ENCODE measurements around the gene UBE2D2. TPM values are rescaled to one million over a fixed set of nuclear protein-coding genes. Genes with fewer than 3 reads are reported as not detected.

UBE2D2 gene
- polyA plus RNA-seq, 1 donor from 2014 or later = 118 TPM

- Histone ChIP-seq H3K79me2 (replicated peaks; ENCODE audit: insufficient read depth, low read length) (peaks cover 60% of the 10 kb centered on the region), H3K27ac (ENCODE audit: low read length) (peak overlapping the region; percentile 12), H3K36me3 (ENCODE audit: insufficient read depth, low read length) (no peaks in the 10 kb centered on the region), H4K20me1 (ENCODE audit: insufficient read depth) (no peaks in the 10 kb centered on the region), H3F3A (ENCODE audit: insufficient read depth, low read length, poor library complexity, severe bottlenecking) (no peaks in the 10 kb centered on the region), H2AFZ (ENCODE audit: low read depth, low read length) (no peak overlapping the region), H3K9me3 (ENCODE audit: low read length) (no peaks in the 10 kb centered on the region), H3K4me3 (ENCODE audit: low read length) (no peak overlapping the region), H3K9me2 (ENCODE audit: insufficient read depth, low read length) (no peaks in the 10 kb centered on the region), H3K9ac (ENCODE audit: low read length) (peak overlapping the region; percentile 34), H3K27me3 (ENCODE audit: insufficient read depth, low read depth, low read length) (peaks cover 9% of the 10 kb centered on the region), H3K4me2 (ENCODE audit: low read length) (no peak overlapping the region)
- TF ChIP-seq, protein P1, sequence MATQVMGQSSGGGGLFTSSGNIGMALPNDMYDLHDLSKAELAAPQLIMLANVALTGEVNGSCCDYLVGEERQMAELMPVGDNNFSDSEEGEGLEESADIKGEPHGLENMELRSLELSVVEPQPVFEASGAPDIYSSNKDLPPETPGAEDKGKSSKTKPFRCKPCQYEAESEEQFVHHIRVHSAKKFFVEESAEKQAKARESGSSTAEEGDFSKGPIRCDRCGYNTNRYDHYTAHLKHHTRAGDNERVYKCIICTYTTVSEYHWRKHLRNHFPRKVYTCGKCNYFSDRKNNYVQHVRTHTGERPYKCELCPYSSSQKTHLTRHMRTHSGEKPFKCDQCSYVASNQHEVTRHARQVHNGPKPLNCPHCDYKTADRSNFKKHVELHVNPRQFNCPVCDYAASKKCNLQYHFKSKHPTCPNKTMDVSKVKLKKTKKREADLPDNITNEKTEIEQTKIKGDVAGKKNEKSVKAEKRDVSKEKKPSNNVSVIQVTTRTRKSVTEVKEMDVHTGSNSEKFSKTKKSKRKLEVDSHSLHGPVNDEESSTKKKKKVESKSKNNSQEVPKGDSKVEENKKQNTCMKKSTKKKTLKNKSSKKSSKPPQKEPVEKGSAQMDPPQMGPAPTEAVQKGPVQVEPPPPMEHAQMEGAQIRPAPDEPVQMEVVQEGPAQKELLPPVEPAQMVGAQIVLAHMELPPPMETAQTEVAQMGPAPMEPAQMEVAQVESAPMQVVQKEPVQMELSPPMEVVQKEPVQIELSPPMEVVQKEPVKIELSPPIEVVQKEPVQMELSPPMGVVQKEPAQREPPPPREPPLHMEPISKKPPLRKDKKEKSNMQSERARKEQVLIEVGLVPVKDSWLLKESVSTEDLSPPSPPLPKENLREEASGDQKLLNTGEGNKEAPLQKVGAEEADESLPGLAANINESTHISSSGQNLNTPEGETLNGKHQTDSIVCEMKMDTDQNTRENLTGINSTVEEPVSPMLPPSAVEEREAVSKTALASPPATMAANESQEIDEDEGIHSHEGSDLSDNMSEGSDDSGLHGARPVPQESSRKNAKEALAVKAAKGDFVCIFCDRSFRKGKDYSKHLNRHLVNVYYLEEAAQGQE (IDR thresholded peaks at IDR 0.05; ENCODE audit: borderline replicate concordance) = no peak
- no peak for TF ChIP-seq POLR2AphosphoS5 (IDR thresholded peaks at IDR 0.05)
- TF ChIP-seq, protein P2, sequence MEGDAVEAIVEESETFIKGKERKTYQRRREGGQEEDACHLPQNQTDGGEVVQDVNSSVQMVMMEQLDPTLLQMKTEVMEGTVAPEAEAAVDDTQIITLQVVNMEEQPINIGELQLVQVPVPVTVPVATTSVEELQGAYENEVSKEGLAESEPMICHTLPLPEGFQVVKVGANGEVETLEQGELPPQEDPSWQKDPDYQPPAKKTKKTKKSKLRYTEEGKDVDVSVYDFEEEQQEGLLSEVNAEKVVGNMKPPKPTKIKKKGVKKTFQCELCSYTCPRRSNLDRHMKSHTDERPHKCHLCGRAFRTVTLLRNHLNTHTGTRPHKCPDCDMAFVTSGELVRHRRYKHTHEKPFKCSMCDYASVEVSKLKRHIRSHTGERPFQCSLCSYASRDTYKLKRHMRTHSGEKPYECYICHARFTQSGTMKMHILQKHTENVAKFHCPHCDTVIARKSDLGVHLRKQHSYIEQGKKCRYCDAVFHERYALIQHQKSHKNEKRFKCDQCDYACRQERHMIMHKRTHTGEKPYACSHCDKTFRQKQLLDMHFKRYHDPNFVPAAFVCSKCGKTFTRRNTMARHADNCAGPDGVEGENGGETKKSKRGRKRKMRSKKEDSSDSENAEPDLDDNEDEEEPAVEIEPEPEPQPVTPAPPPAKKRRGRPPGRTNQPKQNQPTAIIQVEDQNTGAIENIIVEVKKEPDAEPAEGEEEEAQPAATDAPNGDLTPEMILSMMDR (IDR thresholded peaks at IDR 0.05; ENCODE audit: poor library complexity, severe bottlenecking) = no peak
- TF ChIP-seq SMC3 (conservative IDR thresholded peaks at IDR 0.05; ENCODE audit: poor library complexity) = no peak
- no peak for TF ChIP-seq RAD21 (conservative IDR thresholded peaks at IDR 0.05)
- no peak for TF ChIP-seq MXI1 (conservative IDR thresholded peaks at IDR 0.05; ENCODE audit: poor library complexity, severe bottlenecking)
- TF ChIP-seq EZH2 (IDR thresholded peaks at IDR 0.05; ENCODE audit: borderline replicate concordance, insufficient read depth, low read length, poor library complexity, severe bottlenecking) = no peak
- no peak for TF ChIP-seq TAF1 (IDR thresholded peaks at IDR 0.05; ENCODE audit: low read depth)
- TF ChIP-seq EP300 (conservative IDR thresholded peaks at IDR 0.05; ENCODE audit: poor library complexity, severe bottlenecking) = no peak
These were observed 93.3 kb downstream of the UBE2D2 start for GRCh38 chr5:139654464-139654863.

DNA sequence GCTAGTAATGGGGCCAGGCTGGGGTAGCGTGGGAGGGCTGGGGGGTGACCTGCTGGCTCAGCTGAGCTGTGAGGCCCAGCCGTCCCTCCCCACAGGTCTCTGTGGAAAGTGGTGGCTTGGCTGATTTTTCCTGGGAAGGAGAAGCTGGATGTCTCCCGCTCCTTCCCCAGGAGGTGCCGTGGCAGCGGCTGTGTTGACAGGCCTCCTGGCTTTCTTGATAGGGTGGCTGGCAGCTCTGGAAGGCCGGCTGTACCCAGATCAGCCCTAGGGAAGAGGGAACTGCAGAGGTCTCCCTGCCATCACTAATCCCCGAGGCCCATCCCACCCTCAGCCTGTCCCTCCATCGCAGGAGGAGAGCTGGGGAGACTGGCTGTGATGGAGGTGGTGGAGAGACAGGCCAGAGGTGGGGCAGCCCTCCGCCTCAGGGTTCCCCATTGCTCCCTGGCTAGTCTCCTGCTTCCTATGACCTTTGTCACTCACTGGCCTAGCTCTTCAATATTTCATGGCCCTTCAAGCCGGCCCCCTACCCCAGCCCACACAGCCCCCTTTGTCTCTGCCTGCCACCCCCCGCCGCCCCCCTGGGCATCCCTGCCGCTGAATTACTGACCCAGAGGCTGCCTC, 93.8 kb downstream of the UBE2D2 start:
- no peak overlapping the region for H2AFZ ChIP-seq (ENCODE audit: low read depth, low read length)

More for the DNA sequence above, 93.8 kb downstream of the UBE2D2 start:
- no peaks in the 10 kb centered on the region for H3K9me3 ChIP-seq (ENCODE audit: low read length)
- H3K9me2 ChIP-seq (ENCODE audit: insufficient read depth, low read length) = no peaks in the 10 kb centered on the region
- TF ChIP-seq POLR2AphosphoS5 (IDR thresholded peaks at IDR 0.05) (peak; percentile 20), MXI1 (conservative IDR thresholded peaks at IDR 0.05; ENCODE audit: poor library complexity, severe bottlenecking) (no peak), RAD21 (conservative IDR thresholded peaks at IDR 0.05) (peak; percentile 15)
- TF ChIP-seq, protein P1 (IDR thresholded peaks at IDR 0.05; ENCODE audit: borderline replicate concordance) = peak; percentile 55
- H3K9ac ChIP-seq (ENCODE audit: low read length) = peak overlapping the region; percentile 34
- H3F3A ChIP-seq (ENCODE audit: insufficient read depth, low read length, poor library complexity, severe bottlenecking) = no peaks in the 10 kb centered on the region
- H3K36me3 ChIP-seq (ENCODE audit: insufficient read depth, low read length) = no peaks in the 10 kb centered on the region
- H3K79me2 ChIP-seq (replicated peaks; ENCODE audit: insufficient read depth, low read length) = peaks cover 55% of the 10 kb centered on the region
- H3K27ac ChIP-seq (ENCODE audit: low read length) = peak overlapping the region; percentile 12
- H3K4me3 ChIP-seq (ENCODE audit: low read length) = no peak overlapping the region
- H3K4me2 ChIP-seq (ENCODE audit: low read length) = no peak overlapping the region
- H3K27me3 ChIP-seq (ENCODE audit: insufficient read depth, low read depth, low read length) = peaks cover 4% of the 10 kb centered on the region
- no peaks in the 10 kb centered on the region for H4K20me1 ChIP-seq (ENCODE audit: insufficient read depth)
